Activated T-helper 2 cell treated with anti-CD3 and anti-CD28 coated beads, Interferon-gamma antibody, Interleukin-2, Interleukin-4, amounts not matched to agents 10 μg/mL and 5 μg/mL and 100 μg/mL, durations not matched to agents 14 hours and 24 hours and 36 hours (primary cell): Measurements from ENCODE around the gene CENATAC. TPM values are rescaled to one million over a fixed set of nuclear protein-coding genes. Genes with fewer than 3 reads are reported as not detected.
"Not testable (repeated sequence)": the region's sequence is repeated elsewhere in the genome, so short reads cannot be mapped to it uniquely, and the experiment has no call there.

Source experiments
- DNase-seq: peaks from one replicate; pipeline ENCODE4 v3.0.0; 2021; ENCODE audit warnings: low spot score
- H3K27ac Mint-ChIP-seq: one replicate; pipeline ENCODE4 v1.8.0; 2021; ENCODE audit warnings: mixed read lengths
- H3K27me3 Mint-ChIP-seq: one replicate; pipeline ENCODE4 v1.8.0; 2021; ENCODE audit warnings: low read depth, mixed read lengths
- H3K36me3 Mint-ChIP-seq: one replicate; pipeline ENCODE4 v1.8.0; 2021; ENCODE audit warnings: low read depth, mixed read lengths
- H3K4me1 Mint-ChIP-seq: one replicate; pipeline ENCODE4 v1.8.0; 2021; ENCODE audit warnings: low read depth, mixed read lengths
- H3K4me3 Mint-ChIP-seq: one replicate; pipeline ENCODE4 v1.8.0; 2021; ENCODE audit warnings: low read depth, mild to moderate bottlenecking, moderate library complexity, mixed read lengths
- H3K9me3 Mint-ChIP-seq: one replicate; pipeline ENCODE4 v1.8.0; 2021; ENCODE audit warnings: mixed read lengths
- intact Hi-C: fragments of 100-400 bp; cut with micrococcal nuclease; formaldehyde crosslinking; loops from one replicate; pipeline ENCODE4 v1.15.1; 2023
- total RNA-seq: library from RNA; stranded (reverse); gene quantifications from 2 replicates; pipeline ENCODE4 v1.2.3, GENCODE V29; 2022

CENATAC gene
- total RNA-seq, 1 donor from 2014 or later, result 47.7 TPM

DNA sequence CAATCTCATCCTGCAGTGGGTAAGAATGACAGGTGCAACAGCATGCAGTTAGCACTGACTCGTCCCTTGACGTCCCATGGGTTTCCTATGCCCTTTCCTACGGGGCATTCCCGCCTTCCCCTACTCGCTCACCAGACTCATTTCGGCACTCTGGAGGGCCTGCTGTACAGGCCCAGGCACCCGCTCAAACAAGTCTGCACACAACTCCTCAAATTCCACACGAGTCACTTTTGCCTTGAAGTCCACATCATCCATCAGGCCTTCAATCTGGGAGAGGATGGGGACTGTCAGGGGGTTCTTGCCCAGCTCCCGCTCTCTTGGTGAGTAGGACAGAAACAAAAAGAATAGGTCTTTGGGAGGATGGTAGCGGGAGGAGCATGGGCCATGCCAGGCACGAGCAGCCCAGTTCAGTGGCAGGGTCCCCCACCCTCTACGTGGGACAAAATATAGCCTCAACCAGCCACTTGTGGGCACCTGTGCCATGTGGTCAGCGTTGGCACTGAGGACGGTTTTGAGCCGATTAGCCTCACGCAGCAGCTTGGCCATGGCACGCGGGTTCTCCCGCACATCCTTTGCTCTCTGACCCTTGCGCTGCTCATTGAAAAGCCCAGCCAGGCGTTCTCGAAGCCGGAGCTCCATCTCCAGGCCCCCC is 54.4 kb downstream of the CENATAC start:
- no peaks in the 10 kb centered on the region for H3K9me3 Mint-ChIP-seq
- no peak overlapping the region for H3K27ac Mint-ChIP-seq
- no peaks in the 10 kb centered on the region for H3K27me3 Mint-ChIP-seq
- DNase-seq, result no peak
- peaks cover 20% of the 10 kb centered on the region for H3K4me1 Mint-ChIP-seq
- intact Hi-C loops, result no loop called here
- H3K4me3 Mint-ChIP-seq, result no peak overlapping the region
- H3K36me3 Mint-ChIP-seq, result peaks cover 85% of the 10 kb centered on the region

DNA sequence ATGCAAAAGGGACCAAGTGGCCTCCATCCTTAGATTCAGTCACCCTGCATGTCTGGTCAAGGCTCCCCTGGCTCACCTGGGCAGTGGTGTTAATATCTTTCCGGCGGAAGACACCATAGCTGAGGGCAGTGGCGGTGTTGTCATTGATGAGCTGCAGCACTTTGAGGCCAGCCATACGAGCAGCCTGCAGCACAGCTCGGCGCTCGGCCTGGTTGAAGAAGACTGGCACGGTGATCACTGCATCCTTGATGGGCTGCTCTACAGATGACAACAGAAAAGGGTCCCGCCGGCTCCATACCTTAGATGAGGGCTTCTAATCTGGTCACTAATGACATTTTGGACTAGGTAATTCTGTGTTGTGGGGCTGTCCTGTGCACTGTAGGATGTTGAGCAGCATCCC is 56.5 kb downstream of the CENATAC start:
- Mint-ChIP-seq H3K9me3 (no peaks in the 10 kb centered on the region), H3K4me3 (no peak overlapping the region), H3K27ac (no peak overlapping the region), H3K4me1 (peaks cover 29% of the 10 kb centered on the region), H3K36me3 (peaks cover 71% of the 10 kb centered on the region), H3K27me3 (no peaks in the 10 kb centered on the region)
- intact Hi-C loops, result no loop called here
- DNase-seq, result no peak

DNA sequence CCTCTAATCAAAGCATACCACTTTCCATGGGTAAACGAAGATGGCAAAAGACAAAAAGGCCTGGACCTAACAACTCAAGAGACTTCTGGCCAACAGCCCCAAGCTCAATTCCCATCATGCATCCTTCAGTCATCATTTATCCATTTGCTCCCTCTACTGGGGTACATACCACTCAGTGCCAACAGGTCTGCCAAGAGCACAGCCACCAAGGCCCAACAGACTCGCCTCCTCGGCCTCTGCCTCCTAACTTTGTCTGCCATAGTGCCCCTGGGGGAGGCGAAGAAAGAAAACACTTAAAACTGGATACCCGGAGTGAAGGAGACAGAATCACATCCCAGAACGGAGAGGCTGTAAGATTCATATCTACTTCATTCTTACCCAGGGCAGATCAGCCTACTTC is 58.0 kb downstream of the CENATAC start:
- no peak for DNase-seq

DNA sequence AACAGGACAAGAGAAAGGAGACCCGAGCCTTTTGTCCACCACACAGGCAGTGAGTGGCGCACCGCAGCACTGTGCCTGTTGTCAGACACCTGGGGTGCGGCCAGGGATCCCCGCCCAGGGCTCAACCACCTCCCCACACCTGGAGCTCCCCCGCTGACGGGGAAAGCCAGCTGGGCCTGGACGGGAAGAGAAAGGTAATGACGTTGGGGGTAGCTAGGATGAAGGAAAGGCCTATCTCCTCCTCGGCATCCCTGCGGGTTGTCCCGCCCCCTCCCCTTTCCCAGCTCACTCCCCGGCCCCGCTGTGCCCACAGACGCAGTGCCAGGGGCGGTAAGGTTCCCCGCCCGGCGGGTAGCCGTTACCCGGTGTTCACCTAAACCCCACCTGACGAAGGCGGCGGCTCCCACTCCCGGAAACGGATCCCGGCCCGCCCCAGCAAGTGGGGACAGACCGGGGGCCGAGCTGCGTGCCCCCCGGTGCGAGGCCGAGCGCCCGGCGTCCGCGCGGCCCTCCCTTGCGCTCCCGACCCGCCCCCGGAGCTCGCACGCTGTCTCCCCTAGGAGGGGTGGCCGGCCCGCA is 58.6 kb downstream of the CENATAC start:
- DNase-seq, result peak; percentile 33
- Mint-ChIP-seq H3K27ac (peak overlapping the region; percentile 99), H3K4me1 (peaks cover 29% of the 10 kb centered on the region), H3K4me3 (peak overlapping the region; percentile 98), H3K9me3 (no peaks in the 10 kb centered on the region), H3K27me3 (no peaks in the 10 kb centered on the region), H3K36me3 (peaks cover 52% of the 10 kb centered on the region)
- intact Hi-C loops, result loop anchor here (2.0 to 5.0 kb wide), 2 partner anchors 38 to 59 kb away; partner anchors contain the start of genes CENATAC, RPS25 and TRAPPC4

More for the DNA sequence above, 58.0 kb downstream of the CENATAC start:
- no peaks in the 10 kb centered on the region for H3K27me3 Mint-ChIP-seq
- peaks cover 29% of the 10 kb centered on the region for H3K4me1 Mint-ChIP-seq
- peak overlapping the region; percentile 85 for H3K27ac Mint-ChIP-seq
- H3K36me3 Mint-ChIP-seq, result peaks cover 58% of the 10 kb centered on the region
- H3K4me3 Mint-ChIP-seq, result peak overlapping the region; percentile 84
- intact Hi-C loops, result loop anchor here (2.0 to 5.0 kb wide), 2 partner anchors 37 to 59 kb away; partner anchors contain the start of genes CENATAC, RPS25 and TRAPPC4
- no peaks in the 10 kb centered on the region for H3K9me3 Mint-ChIP-seq

DNA sequence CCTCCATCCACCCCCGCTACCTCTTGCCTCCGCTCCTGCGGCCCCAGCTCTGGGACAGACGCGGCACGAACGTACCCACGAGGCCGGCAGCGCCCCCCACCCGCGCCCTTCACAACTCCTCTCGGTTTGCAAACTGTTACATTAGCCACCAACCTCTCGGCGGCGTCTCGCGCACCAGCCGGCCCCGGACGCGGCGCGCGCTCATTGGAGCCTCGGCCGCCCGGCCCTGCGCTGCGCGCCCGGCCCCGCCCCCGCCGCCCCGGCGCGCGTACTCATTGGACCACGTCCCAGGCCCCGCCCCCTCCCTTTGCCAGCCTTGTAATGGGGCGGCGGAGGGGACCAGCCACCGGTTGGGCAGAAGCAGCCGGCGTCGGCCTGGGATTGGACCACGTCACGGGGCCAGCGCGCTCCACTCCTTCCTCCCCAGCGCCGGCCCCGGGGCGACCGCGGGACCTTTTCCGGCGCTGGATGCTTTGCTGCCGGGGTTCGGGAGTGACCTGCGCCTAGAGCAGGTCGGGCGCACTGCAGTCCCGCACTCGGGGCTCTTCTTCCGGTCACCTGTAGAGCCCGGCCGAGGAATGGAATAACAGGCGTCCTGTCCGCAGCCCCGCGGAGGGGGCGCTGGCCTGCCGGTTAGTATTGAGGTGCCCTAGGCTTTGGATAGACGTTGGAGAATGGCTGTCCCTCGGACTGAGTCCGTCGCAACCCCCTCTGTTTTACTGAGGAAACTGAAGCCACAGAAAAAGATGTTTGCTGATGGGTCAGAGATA is 59.2 kb downstream of the CENATAC start, which contains the start of gene HYOU1:
TSS of gene HYOU1 (minus strand) at position 206 of the 770 bp plus-strand sequence. CDS start 1,045 bp downstream, outside the sequence.
- H3K4me1 Mint-ChIP-seq, result peaks cover 28% of the 10 kb centered on the region
- no peaks in the 10 kb centered on the region for H3K9me3 Mint-ChIP-seq
- DNase-seq, result peak; percentile 97
- H3K27me3 Mint-ChIP-seq, result no peaks in the 10 kb centered on the region
- H3K27ac Mint-ChIP-seq, result peak within 1 kb of the TSS; percentile 99
- intact Hi-C loops, result loop anchor here (1.0 to 5.0 kb wide), 6 partner anchors 10 to 60 kb away; partner anchors contain the start of genes CENATAC, HMBS, RPS25 and SLC37A4
- peak within 1 kb of the TSS; percentile 98 for H3K4me3 Mint-ChIP-seq
- H3K36me3 Mint-ChIP-seq, result peaks cover 46% of the 10 kb centered on the region

DNA sequence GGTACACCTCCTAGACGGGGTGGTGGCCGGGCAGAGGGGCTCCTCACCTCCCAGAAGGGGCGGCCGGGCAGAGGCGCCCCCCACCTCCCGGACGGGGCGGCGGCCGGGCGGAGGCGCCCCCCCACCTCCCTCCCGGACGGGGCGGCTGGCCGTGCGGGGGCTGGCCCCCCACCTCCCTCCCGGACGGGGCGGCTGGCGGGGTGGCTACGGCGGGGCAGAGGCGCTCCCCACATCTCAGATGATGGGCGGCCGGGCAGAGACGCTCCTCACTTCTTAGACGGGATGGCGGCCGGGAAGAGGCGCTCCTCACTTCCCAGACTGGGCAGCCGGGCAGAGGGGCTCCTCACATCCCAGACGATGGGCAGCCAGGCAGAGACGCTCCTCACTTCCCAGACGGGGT is 61.2 kb downstream of the CENATAC start:
- intact Hi-C loops, result loop anchor here (5.0 kb wide), 1 partner anchor 62 kb away; the partner anchor contains the start of gene CENATAC
- DNase-seq, H3K9me3 Mint-ChIP-seq, H3K4me3 Mint-ChIP-seq, H3K27me3 Mint-ChIP-seq: not testable (repeated sequence)
- Mint-ChIP-seq H3K27ac (peak overlapping the region; percentile 42), H3K36me3 (peaks cover 27% of the 10 kb centered on the region), H3K4me1 (peaks cover 27% of the 10 kb centered on the region)

DNA sequence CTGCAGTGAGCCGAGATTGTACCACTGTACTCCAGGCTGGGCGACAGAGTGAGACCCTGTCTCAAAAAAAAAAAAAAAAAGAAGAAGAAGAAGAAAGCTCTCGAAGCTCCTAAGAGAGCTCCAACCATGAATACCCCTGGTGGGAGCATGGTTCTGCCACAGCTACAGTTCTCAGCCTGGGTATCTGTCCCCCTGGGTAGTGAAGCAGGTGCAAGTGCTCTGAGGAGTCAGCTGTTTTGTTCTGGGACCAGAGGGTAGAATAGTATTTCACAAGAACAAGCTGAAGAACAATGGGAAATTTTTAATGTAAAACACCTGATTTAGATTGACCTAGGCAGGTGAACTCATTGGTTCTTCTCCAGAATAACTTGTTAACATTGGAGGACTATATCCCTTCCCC is 63.3 kb downstream of the CENATAC start:
- intact Hi-C loops, result no loop called here
- Mint-ChIP-seq H3K4me1 (peaks cover 19% of the 10 kb centered on the region), H3K9me3 (no peaks in the 10 kb centered on the region), H3K27me3 (no peaks in the 10 kb centered on the region), H3K36me3 (peaks cover 6% of the 10 kb centered on the region), H3K27ac (no peak overlapping the region), H3K4me3 (no peak overlapping the region)
- DNase-seq, result no peak

DNA sequence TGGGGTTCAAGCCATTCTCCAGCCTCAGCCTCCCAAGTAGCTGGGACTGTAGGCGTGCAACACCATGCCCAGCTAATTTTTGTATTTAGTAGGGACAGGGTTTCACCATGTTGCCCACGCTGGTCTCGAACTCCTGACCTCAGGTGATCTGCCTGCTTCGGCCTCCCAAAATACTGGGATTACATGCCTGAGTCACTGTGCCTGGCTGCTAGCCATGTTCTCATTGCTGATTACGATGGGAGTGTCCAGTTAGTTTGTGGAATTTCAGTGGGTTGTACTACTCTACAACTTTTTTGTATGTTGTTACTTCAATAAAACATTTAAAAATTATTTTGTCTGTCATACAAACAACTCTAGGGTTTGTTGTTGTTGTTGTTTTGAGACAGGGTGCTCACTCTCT is 64.8 kb downstream of the CENATAC start:
- no peak overlapping the region for H3K27ac Mint-ChIP-seq
- intact Hi-C loops, result no loop called here
- no peak overlapping the region for H3K4me3 Mint-ChIP-seq

DNA sequence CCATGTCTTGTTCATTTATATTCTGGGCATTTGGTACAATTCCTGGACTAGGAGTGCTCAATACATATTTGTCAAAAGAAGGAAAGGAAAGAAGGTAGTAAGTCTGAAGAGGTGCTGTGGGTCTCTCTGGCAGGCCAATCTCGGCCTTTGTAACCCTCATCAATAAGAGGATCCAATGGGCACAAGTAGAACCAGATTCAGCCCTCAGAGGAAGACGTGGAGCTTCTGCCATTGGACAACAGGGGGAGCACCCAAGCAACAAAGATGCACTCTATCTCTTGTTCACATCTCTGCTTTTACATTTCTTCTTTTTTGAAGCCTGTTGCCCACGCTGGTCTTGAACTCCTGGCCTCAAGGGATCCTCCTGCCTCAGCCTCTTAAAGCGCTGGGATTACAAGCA is 67.4 kb downstream of the CENATAC start:
- peak; percentile 51 for DNase-seq
- H3K4me3 Mint-ChIP-seq, result peak overlapping the region; percentile 30
- H3K4me1 Mint-ChIP-seq, result peaks cover 23% of the 10 kb centered on the region
- H3K27ac Mint-ChIP-seq, result peak overlapping the region; percentile 34
- intact Hi-C loops, result loop anchor here (1.0 to 5.0 kb wide), 2 partner anchors 132 to 267 kb away; partner anchors contain the start of gene RNF26
- H3K27me3 Mint-ChIP-seq, result no peaks in the 10 kb centered on the region
- H3K36me3 Mint-ChIP-seq, result peaks cover 3% of the 10 kb centered on the region
- H3K9me3 Mint-ChIP-seq, result no peaks in the 10 kb centered on the region

More for the DNA sequence above, 64.8 kb downstream of the CENATAC start:
- Mint-ChIP-seq H3K27me3 (no peaks in the 10 kb centered on the region), H3K36me3 (peaks cover 2% of the 10 kb centered on the region), H3K9me3 (no peaks in the 10 kb centered on the region), H3K4me1 (peaks cover 24% of the 10 kb centered on the region)
- DNase-seq, result no peak

Other genes starting within 250 kb of the CENATAC start
- gene DDX6, start 207.0 kb upstream of the CENATAC start, total RNA-seq, result 132 and 135 TPM in 2 replicates
- gene CXCR5, start 114.2 kb upstream of the CENATAC start, total RNA-seq, result 7.5 and 8.1 TPM in 2 replicates
- gene BCL9L, start 72.2 kb upstream of the CENATAC start, total RNA-seq, result 21.9 and 23.7 TPM in 2 replicates
- gene UPK2, start 41.8 kb upstream of the CENATAC start, total RNA-seq, result 0.21 TPM in 1 of 2 replicates, not detected in the other
- not detected in 2 replicates for gene FOXR1, start 26.4 kb upstream of the CENATAC start, total RNA-seq
- gene RPS25, start 20.2 kb downstream of the CENATAC start, total RNA-seq, result 1,728 and 1,773 TPM in 2 replicates
- 121 and 128 TPM in 2 replicates for gene TRAPPC4, start 20.6 kb downstream of the CENATAC start, total RNA-seq
- 31.7 and 34.4 TPM in 2 replicates for gene SLC37A4, start 32.7 kb downstream of the CENATAC start, total RNA-seq
- 215 and 226 TPM in 2 replicates for gene HYOU1, start 59.1 kb downstream of the CENATAC start, total RNA-seq
- 24.3 and 25.8 TPM in 2 replicates for gene VPS11, start 69.7 kb downstream of the CENATAC start, total RNA-seq
- 57.4 and 59.0 TPM in 2 replicates for gene HMBS, start 86.7 kb downstream of the CENATAC start, total RNA-seq
- 82.2 and 83.4 TPM in 2 replicates for gene DPAGT1, start 103.7 kb downstream of the CENATAC start, total RNA-seq
- gene C2CD2L, start 109.2 kb downstream of the CENATAC start, total RNA-seq, result 24.6 and 25.2 TPM in 2 replicates
- 29.8 and 35.5 TPM in 2 replicates for gene HINFP, start 123.4 kb downstream of the CENATAC start, total RNA-seq
- gene ABCG4, start 150.9 kb downstream of the CENATAC start, total RNA-seq, result 0.11 and 0.16 TPM in 2 replicates
- 26.4 and 31.6 TPM in 2 replicates for gene NLRX1, start 170.6 kb downstream of the CENATAC start, total RNA-seq
- 0.48 and 0.57 TPM in 2 replicates for gene NHERF4, start 187.3 kb downstream of the CENATAC start, total RNA-seq
- gene CBL, start 208.2 kb downstream of the CENATAC start, total RNA-seq, result 38.6 and 39.6 TPM in 2 replicates